Chondrocyte (in vitro differentiated cells): ENCODE results near the gene BAG1. TPM values are rescaled to one million over a fixed set of nuclear protein-coding genes. Genes with fewer than 3 reads are reported as not detected.

Experiments
- DNase-seq: peaks from one replicate; pipeline ENCODE4 v3.0.0; 2021; ENCODE audit warnings: mixed read lengths, low spot score
- H3K27ac Mint-ChIP-seq: one replicate; pipeline ENCODE4 v1.8.0; 2021; ENCODE audit warnings: mild to moderate bottlenecking, moderate library complexity, mixed read lengths; ENCODE audit not compliant: unreplicated experiment
- H3K27me3 Mint-ChIP-seq: 2 replicates; pipeline ENCODE4 v1.8.0; 2021; ENCODE audit warnings: low read depth, mixed read lengths
- H3K36me3 Mint-ChIP-seq: 2 replicates; pipeline ENCODE4 v1.8.0; 2021; ENCODE audit warnings: low read depth, mixed read lengths
- H3K4me1 Mint-ChIP-seq: 2 replicates; pipeline ENCODE4 v1.8.0; 2021; ENCODE audit warnings: low read depth, mild to moderate bottlenecking, mixed read lengths
- H3K4me3 Mint-ChIP-seq: one replicate; pipeline ENCODE4 v1.8.0; 2021; ENCODE audit warnings: mild to moderate bottlenecking, moderate library complexity, mixed read lengths; ENCODE audit not compliant: unreplicated experiment
- H3K9me3 Mint-ChIP-seq: 2 replicates; pipeline ENCODE4 v1.8.0; 2021; ENCODE audit warnings: low read depth, mixed read lengths
- long read RNA-seq: library from polyadenylated mRNA; stranded (forward); transcript quantifications from one replicate; pipeline ENCODE4 v2.0.0, GENCODE V29; 2021
- total RNA-seq: library from RNA; stranded (reverse); gene quantifications from 3 replicates; pipeline ENCODE4 v1.2.1, GENCODE V29; 2021
- TF ChIP-seq, protein P1 (sequence below): fragments of 200-600 bp; sonication (generic); IDR thresholded peaks from 2 replicates; pipeline ENCODE4 v1.5.0; 2021; ENCODE audit warnings: antibody characterized with exemption, mild to moderate bottlenecking, moderate library complexity

Gene BAG1
- total RNA-seq = 49.2 to 58.3 TPM (median 51.1 TPM) in 3 replicates
- long read RNA-seq, transcript BAG1-210 (7 exons, 3,786 nt) = major isoform, 72 of 77 reads
- long read RNA-seq, partial matches to known transcripts = 1 of 77 reads
- long read RNA-seq, other reads (novel, unspliced or antisense) = 1 of 77 reads

DNA sequence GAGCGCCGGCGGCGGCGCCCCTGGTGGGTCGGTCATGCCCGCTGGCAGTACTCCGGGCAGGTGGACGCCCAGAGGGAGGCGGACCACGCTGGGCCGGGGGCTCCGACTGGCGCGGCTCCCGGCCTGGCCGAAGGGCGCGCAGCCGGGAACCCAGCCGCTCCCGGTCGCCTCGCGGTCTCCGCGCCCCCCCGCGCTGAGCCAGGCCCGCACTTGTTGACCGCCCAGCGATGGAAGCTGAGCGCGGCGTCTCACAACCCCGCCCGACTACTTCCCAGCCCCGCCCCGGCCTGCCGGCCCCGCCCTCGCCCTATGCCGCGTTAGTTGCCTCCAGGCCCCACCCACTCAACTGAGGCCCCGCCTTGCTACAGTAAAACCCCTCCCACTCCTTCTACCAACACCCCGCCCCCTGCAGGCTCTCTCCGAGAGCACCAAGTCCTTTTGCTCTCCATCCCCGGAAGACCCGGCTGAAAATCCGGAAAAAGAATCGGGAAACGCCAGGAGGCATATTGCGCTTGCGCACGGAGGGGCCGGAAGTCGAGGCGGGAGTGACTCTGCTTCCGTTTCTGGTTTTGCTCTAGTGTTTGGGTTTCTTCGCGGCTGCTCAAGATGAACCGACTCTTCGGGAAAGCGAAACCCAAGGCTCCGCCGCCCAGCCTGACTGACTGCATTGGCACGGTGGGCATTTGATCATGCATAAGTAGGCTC is at the start of gene BAG1, which contains the start of gene CHMP5:
Gene BAG1, minus strand, starts transcription at position 236 of the 705 bp plus-strand sequence.
Gene CHMP5, plus strand, starts transcription at position 577 of the 705 bp plus-strand sequence. Its CDS starts 30 bp downstream, at position 607.
- TF ChIP-seq, protein P1, sequence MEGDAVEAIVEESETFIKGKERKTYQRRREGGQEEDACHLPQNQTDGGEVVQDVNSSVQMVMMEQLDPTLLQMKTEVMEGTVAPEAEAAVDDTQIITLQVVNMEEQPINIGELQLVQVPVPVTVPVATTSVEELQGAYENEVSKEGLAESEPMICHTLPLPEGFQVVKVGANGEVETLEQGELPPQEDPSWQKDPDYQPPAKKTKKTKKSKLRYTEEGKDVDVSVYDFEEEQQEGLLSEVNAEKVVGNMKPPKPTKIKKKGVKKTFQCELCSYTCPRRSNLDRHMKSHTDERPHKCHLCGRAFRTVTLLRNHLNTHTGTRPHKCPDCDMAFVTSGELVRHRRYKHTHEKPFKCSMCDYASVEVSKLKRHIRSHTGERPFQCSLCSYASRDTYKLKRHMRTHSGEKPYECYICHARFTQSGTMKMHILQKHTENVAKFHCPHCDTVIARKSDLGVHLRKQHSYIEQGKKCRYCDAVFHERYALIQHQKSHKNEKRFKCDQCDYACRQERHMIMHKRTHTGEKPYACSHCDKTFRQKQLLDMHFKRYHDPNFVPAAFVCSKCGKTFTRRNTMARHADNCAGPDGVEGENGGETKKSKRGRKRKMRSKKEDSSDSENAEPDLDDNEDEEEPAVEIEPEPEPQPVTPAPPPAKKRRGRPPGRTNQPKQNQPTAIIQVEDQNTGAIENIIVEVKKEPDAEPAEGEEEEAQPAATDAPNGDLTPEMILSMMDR = peak; percentile 71
- DNase-seq = peak; percentile 100
- Mint-ChIP-seq H3K4me1 (peaks cover 33% of the 10 kb centered on the region), H3K9me3 (no peaks in the 10 kb centered on the region), H3K4me3 (peak within 1 kb of the TSS; percentile 96), H3K27ac (peak within 1 kb of the TSS; percentile 95), H3K36me3 (peaks cover 24% of the 10 kb centered on the region), H3K27me3 (no peaks in the 10 kb centered on the region)

DNA sequence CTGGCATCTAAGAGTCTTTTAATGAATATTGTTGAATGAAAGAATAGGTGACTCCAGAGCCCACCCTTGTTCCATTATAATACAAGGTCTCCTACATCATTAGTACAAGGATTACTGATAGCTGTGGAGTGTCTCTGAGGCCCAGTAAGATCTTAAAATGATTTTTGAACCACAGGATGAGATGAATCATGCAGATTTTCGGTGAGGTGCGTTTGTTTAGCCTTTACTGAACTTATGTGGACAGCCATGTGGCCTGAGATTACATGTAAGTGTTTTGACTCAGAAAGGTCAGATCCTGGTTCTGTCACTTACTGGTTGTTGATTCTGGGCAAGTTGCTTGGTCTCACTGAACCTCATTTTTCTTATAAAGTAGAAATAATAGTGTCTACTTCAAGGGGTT is 47.4 kb upstream of the BAG1 start:
- Mint-ChIP-seq H3K27ac (no peak overlapping the region), H3K4me3 (no peak overlapping the region), H3K4me1 (peaks cover 5% of the 10 kb centered on the region), H3K27me3 (no peaks in the 10 kb centered on the region), H3K9me3 (no peaks in the 10 kb centered on the region), H3K36me3 (peaks cover 42% of the 10 kb centered on the region)
- DNase-seq = no peak
- TF ChIP-seq, protein P1 = no peak

DNA sequence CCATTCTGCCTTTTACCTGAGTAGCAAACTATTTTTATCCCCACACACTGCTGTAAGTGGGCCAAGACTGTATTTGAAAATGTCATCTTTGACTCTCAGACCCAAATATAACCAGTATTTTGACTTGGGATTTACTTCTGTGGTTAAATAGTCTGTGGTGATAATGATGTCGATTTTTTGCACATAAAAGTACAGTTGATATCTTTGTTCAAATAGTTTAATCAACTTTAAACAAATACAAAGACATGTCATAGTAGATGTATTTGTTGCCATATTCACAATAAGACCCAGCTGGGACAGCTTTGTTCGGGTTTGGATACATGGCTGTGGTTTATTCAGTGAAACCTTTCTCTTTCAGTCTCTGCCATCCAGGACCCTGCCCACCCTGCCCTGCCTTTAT is 46.2 kb upstream of the BAG1 start:
- TF ChIP-seq, protein P1 = no peak
- H3K9me3 Mint-ChIP-seq = no peaks in the 10 kb centered on the region
- H3K27me3 Mint-ChIP-seq = no peaks in the 10 kb centered on the region
- H3K4me3 Mint-ChIP-seq = no peak overlapping the region
- H3K27ac Mint-ChIP-seq = no peak overlapping the region
- peaks cover 43% of the 10 kb centered on the region for H3K36me3 Mint-ChIP-seq
- DNase-seq = no peak
- H3K4me1 Mint-ChIP-seq = no peaks in the 10 kb centered on the region

DNA sequence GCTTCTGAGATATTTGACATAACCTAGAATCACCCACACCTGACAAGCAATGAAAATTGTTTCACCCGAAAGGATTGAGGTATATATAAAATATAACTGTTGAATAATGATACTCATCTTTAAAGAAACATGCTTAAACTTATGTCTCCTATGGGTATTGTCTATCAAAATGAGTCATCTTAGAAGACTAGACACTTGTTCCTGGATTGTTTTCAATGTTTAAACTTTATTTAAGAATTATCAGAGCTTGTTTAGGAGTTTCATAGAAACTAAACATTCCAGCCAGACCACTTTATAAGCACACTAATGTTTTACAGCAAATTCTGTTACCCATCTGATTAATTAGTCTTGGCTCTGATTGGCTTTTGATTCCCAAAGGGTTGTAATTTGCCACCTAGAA is 45.4 kb upstream of the BAG1 start:
- DNase-seq = no peak
- H3K27me3 Mint-ChIP-seq = no peaks in the 10 kb centered on the region
- no peak overlapping the region for H3K27ac Mint-ChIP-seq
- H3K4me3 Mint-ChIP-seq = no peak overlapping the region
- H3K4me1 Mint-ChIP-seq = no peaks in the 10 kb centered on the region
- no peaks in the 10 kb centered on the region for H3K9me3 Mint-ChIP-seq
- TF ChIP-seq, protein P1 = no peak
- H3K36me3 Mint-ChIP-seq = peaks cover 39% of the 10 kb centered on the region

DNA sequence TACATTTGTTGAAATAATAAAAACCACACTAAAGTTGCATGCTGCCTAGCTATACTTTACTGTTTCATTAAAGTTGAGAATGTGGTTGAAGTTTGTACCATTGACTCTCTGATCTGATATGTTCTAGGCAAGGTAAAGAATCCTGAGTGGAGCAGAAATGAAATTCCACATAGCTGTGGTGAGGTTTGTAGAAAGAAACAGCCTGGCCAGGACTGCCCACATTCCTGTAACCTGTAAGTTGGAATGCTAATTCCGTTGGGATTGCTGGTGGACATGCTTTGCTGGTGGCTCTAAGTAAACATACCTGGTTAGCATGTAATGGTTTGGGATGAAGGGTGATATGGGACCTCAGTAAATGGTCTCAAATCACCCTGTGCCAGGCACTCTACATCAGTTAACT is 42.6 kb upstream of the BAG1 start:
- H3K4me1 Mint-ChIP-seq = no peaks in the 10 kb centered on the region
- no peak overlapping the region for H3K27ac Mint-ChIP-seq
- H3K4me3 Mint-ChIP-seq = no peak overlapping the region
- DNase-seq = no peak
- no peaks in the 10 kb centered on the region for H3K27me3 Mint-ChIP-seq
- TF ChIP-seq, protein P1 = no peak
- H3K36me3 Mint-ChIP-seq = peaks cover 34% of the 10 kb centered on the region
- no peaks in the 10 kb centered on the region for H3K9me3 Mint-ChIP-seq
